ENCODE data around the gene COL5A1. TPM values are rescaled to one million over a fixed set of nuclear protein-coding genes. Genes with fewer than 3 reads are reported as not detected.

The COL5A1 gene
- total RNA-seq, 5 donors from 2014 or later (not counting 1 experiment from before 2014, with no cell fraction given) = 0.18 to 2.3 (median 1.7) TPM

GRCh38 chr9:134766587-134766986 lies 125.0 kb downstream of the COL5A1 start:
- no peaks in the 10 kb centered on the region for H3K9me3 Mint-ChIP-seq
- H3K36me3 ChIP-seq (ENCODE audit: control insufficient read depth in 2 of 2, extremely low read depth in 1 of 2, insufficient read depth in 1 of 2, low read length in 1 of 2) = no peaks in the 10 kb centered on the region
- no peak overlapping the region for H3K27ac ChIP-seq (ENCODE audit: low read length)
- no peak overlapping the region for H3K4me3 Mint-ChIP-seq
- peaks cover 0 to 2% (median 0%) of the 10 kb centered on the region in 3 donors for H3K4me1 Mint-ChIP-seq
- no peaks in the 10 kb centered on the region for H3K36me3 Mint-ChIP-seq
- H3K4me1 ChIP-seq (ENCODE audit: control insufficient read depth in 1 of 2, extremely low read depth in 1 of 2, insufficient read depth in 2 of 2, low read length in 2 of 2) = no peaks in the 10 kb centered on the region
- ChIA-PET CTCF (no interaction called here), POLR2A (no interaction called here)
- H3K27ac Mint-ChIP-seq = no peak overlapping the region
- no peak for DNase-seq
- no peaks in the 10 kb centered on the region for H3K9me3 ChIP-seq
- peaks cover 0 to 20% of the 10 kb centered on the region in 2 experiments for H3K27me3 ChIP-seq (replicated peaks in 1 of 2; ENCODE audit: control insufficient read depth in 2 of 2, extremely low read depth in 1 of 2, insufficient read depth in 2 of 2, low read length in 1 of 2)
- H3K27me3 Mint-ChIP-seq = peaks cover 3 to 6% of the 10 kb centered on the region in 2 donors
- no peak for ATAC-seq (replicated peaks in 1 of 4)
- H3K4me3 ChIP-seq (ENCODE audit: control insufficient read depth in 1 of 2, extremely low read depth in 1 of 2, low read length in 1 of 2) = no peak overlapping the region
- 30% methylated on average over 2 of the region's 8 CpGs for WGBS (ENCODE audit: insufficient coverage)

DNA sequence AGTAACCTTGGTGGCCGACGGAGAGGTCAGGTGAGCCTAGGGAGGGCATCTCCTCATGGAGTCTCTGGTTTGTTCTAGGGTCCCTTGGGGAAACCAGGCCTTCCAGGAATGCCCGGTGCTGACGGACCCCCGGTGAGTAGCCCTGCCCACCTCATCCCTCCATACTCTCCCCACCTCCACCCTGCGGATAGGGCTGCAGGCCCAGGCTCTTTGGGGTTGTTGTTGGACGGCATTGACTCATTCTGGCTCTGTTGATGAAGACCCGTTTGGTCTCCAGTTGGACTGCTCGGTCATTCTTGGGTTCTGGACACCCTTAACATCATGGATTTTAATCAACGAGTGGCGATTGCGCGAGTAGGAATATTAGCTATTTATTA lies 126.7 kb downstream of the COL5A1 start:
- ChIA-PET CTCF (no interaction called here), POLR2A (no interaction called here)
- Mint-ChIP-seq H3K4me3 (no peak overlapping the region), H3K36me3 (no peaks in the 10 kb centered on the region), H3K27ac (no peak overlapping the region), H3K9me3 (no peaks in the 10 kb centered on the region), H3K27me3 (peaks cover 3 to 11% of the 10 kb centered on the region in 2 donors), H3K4me1 (peaks cover 0 to 2% (median 0%) of the 10 kb centered on the region in 3 donors)
- WGBS (ENCODE audit: insufficient coverage) = 94% methylated on average over 8 of the region's 13 CpGs
- ATAC-seq (replicated peaks in 1 of 4) (no peak), DNase-seq (no peak)
- Histone ChIP-seq H3K4me3 (ENCODE audit: control insufficient read depth in 1 of 2, extremely low read depth in 1 of 2, low read length in 1 of 2) (no peak overlapping the region), H3K27ac (ENCODE audit: low read length) (no peak overlapping the region), H3K4me1 (ENCODE audit: control insufficient read depth in 1 of 2, extremely low read depth in 1 of 2, insufficient read depth in 2 of 2, low read length in 2 of 2) (no peaks in the 10 kb centered on the region), H3K27me3 (replicated peaks in 1 of 2; ENCODE audit: control insufficient read depth in 2 of 2, extremely low read depth in 1 of 2, insufficient read depth in 2 of 2, low read length in 1 of 2) (peaks cover 0 to 25% of the 10 kb centered on the region in 2 experiments), H3K9me3 (no peaks in the 10 kb centered on the region), H3K36me3 (ENCODE audit: control insufficient read depth in 2 of 2, extremely low read depth in 1 of 2, insufficient read depth in 1 of 2, low read length in 1 of 2) (no peaks in the 10 kb centered on the region)

GRCh38 chr9:134768709-134769351 lies 127.2 kb downstream of the COL5A1 start:
- no peaks in the 10 kb centered on the region for H3K9me3 Mint-ChIP-seq
- WGBS (ENCODE audit: insufficient coverage) = 74% methylated on average over 17 of the region's 23 CpGs
- Histone ChIP-seq H3K4me1 (ENCODE audit: control insufficient read depth in 1 of 2, extremely low read depth in 1 of 2, insufficient read depth in 2 of 2, low read length in 2 of 2) (no peaks in the 10 kb centered on the region), H3K4me3 (ENCODE audit: control insufficient read depth in 1 of 2, extremely low read depth in 1 of 2, low read length in 1 of 2) (no peak overlapping the region), H3K27ac (ENCODE audit: low read length) (no peak overlapping the region), H3K9me3 (no peaks in the 10 kb centered on the region), H3K27me3 (replicated peaks in 1 of 2; ENCODE audit: control insufficient read depth in 2 of 2, extremely low read depth in 1 of 2, insufficient read depth in 2 of 2, low read length in 1 of 2) (peaks cover 0 to 25% of the 10 kb centered on the region in 2 experiments), H3K36me3 (ENCODE audit: control insufficient read depth in 2 of 2, extremely low read depth in 1 of 2, insufficient read depth in 1 of 2, low read length in 1 of 2) (no peaks in the 10 kb centered on the region)
- peaks cover 3 to 11% of the 10 kb centered on the region in 2 donors for H3K27me3 Mint-ChIP-seq
- no peak overlapping the region for H3K27ac Mint-ChIP-seq
- ChIA-PET POLR2A (no interaction called here), CTCF (no interaction called here)
- H3K4me3 Mint-ChIP-seq = no peak overlapping the region
- DNase-seq = no peak
- peaks cover 0 to 2% (median 0%) of the 10 kb centered on the region in 3 donors for H3K4me1 Mint-ChIP-seq
- H3K36me3 Mint-ChIP-seq = no peaks in the 10 kb centered on the region
- ATAC-seq (replicated peaks in 1 of 4) = no peak

GRCh38 chr9:134770972-134771971 lies 129.7 kb downstream of the COL5A1 start:
- peaks cover 3 to 11% of the 10 kb centered on the region in 2 donors for H3K27me3 Mint-ChIP-seq
- ChIA-PET CTCF (no interaction called here), POLR2A (no interaction called here)
- Histone ChIP-seq H3K4me1 (ENCODE audit: control insufficient read depth in 1 of 2, extremely low read depth in 1 of 2, insufficient read depth in 2 of 2, low read length in 2 of 2) (no peaks in the 10 kb centered on the region), H3K9me3 (no peaks in the 10 kb centered on the region), H3K4me3 (ENCODE audit: control insufficient read depth in 1 of 2, extremely low read depth in 1 of 2, low read length in 1 of 2) (no peak overlapping the region), H3K27ac (ENCODE audit: low read length) (no peak overlapping the region), H3K27me3 (replicated peaks in 1 of 2; ENCODE audit: control insufficient read depth in 2 of 2, extremely low read depth in 1 of 2, insufficient read depth in 2 of 2, low read length in 1 of 2) (peaks cover 0 to 18% of the 10 kb centered on the region in 2 experiments), H3K36me3 (ENCODE audit: control insufficient read depth in 2 of 2, extremely low read depth in 1 of 2, insufficient read depth in 1 of 2, low read length in 1 of 2) (no peaks in the 10 kb centered on the region)
- no peak overlapping the region for H3K4me3 Mint-ChIP-seq
- H3K4me1 Mint-ChIP-seq = peaks cover 0 to 2% (median 0%) of the 10 kb centered on the region in 3 donors
- ATAC-seq (replicated peaks in 1 of 4) (no peak), DNase-seq (no peak)
- 47% methylated on average over 27 of the region's 34 CpGs for WGBS (ENCODE audit: insufficient coverage)
- no peaks in the 10 kb centered on the region for H3K9me3 Mint-ChIP-seq
- no peak overlapping the region for H3K27ac Mint-ChIP-seq
- H3K36me3 Mint-ChIP-seq = no peaks in the 10 kb centered on the region

- ATAC-seq (replicated peaks in 1 of 4) (no peak), DNase-seq (no peak)
- no peaks in the 10 kb centered on the region for H3K9me3 ChIP-seq
- peaks cover 0 to 2% (median 0%) of the 10 kb centered on the region in 3 donors for H3K4me1 Mint-ChIP-seq
- H3K27ac Mint-ChIP-seq = no peak overlapping the region
- peaks cover 3 to 11% of the 10 kb centered on the region in 2 donors for H3K27me3 Mint-ChIP-seq
- H3K27me3 ChIP-seq (replicated peaks in 1 of 2; ENCODE audit: control insufficient read depth in 2 of 2, extremely low read depth in 1 of 2, insufficient read depth in 2 of 2, low read length in 1 of 2) = peaks cover 0 to 10% of the 10 kb centered on the region in 2 experiments
- H3K36me3 ChIP-seq (ENCODE audit: control insufficient read depth in 2 of 2, extremely low read depth in 1 of 2, insufficient read depth in 1 of 2, low read length in 1 of 2) = no peaks in the 10 kb centered on the region
- no peaks in the 10 kb centered on the region for H3K36me3 Mint-ChIP-seq
- H3K27ac ChIP-seq (ENCODE audit: low read length) = no peak overlapping the region
- no peaks in the 10 kb centered on the region for H3K9me3 Mint-ChIP-seq
- 85% methylated on average over 11 of the region's 12 CpGs for WGBS (ENCODE audit: insufficient coverage)
- H3K4me3 ChIP-seq (ENCODE audit: control insufficient read depth in 1 of 2, extremely low read depth in 1 of 2, low read length in 1 of 2) = no peak overlapping the region
- no peaks in the 10 kb centered on the region for H3K4me1 ChIP-seq (ENCODE audit: control insufficient read depth in 1 of 2, extremely low read depth in 1 of 2, insufficient read depth in 2 of 2, low read length in 2 of 2)
- no peak overlapping the region for H3K4me3 Mint-ChIP-seq
- CTCF ChIA-PET = no interaction called here
- POLR2A ChIA-PET = no interaction called here
Observed at GRCh38 chr9:134772331-134772730, 130.7 kb downstream of the COL5A1 start.

DNA sequence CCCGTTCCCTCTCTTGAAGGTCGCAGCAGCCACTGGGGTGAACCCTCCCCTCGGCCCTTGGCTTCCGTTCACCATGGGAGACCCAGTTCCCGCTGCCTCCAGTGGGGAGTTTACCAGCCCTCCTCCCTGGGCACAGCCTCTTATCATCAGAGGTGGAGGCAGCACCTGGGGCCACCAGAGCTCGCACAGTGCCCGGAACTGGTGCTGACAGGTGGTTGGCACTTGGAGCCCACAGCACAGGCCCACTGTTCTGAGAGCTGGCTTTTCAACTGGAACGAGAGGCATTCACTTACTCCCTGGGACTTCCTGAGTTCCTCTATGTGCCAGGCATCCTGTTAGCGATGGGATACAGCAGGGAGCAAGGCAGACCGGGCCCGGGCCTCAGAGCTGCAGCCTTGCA lies 132.2 kb downstream of the COL5A1 start:
- 85% methylated on average over 10 of the region's 11 CpGs for WGBS (ENCODE audit: insufficient coverage)
- H3K9me3 Mint-ChIP-seq = no peaks in the 10 kb centered on the region
- ATAC-seq (replicated peaks in 1 of 4) = no peak
- peaks cover 0 to 2% (median 0%) of the 10 kb centered on the region in 3 donors for H3K4me1 Mint-ChIP-seq
- ChIA-PET POLR2A (interaction anchor here in 1 of 2 donors (0.6 kb wide), 1 partner anchor 190 kb away, joined by 3 read pairs; no protein-coding TSS in a partner anchor), CTCF (no interaction called here)
- no peak overlapping the region for H3K27ac Mint-ChIP-seq
- H3K27me3 Mint-ChIP-seq = peaks cover 3 to 8% of the 10 kb centered on the region in 2 donors
- no peak overlapping the region for H3K4me3 Mint-ChIP-seq
- Histone ChIP-seq H3K27ac (ENCODE audit: low read length) (no peak overlapping the region), H3K4me3 (ENCODE audit: control insufficient read depth in 1 of 2, extremely low read depth in 1 of 2, low read length in 1 of 2) (no peak overlapping the region), H3K4me1 (ENCODE audit: control insufficient read depth in 1 of 2, extremely low read depth in 1 of 2, insufficient read depth in 2 of 2, low read length in 2 of 2) (no peaks in the 10 kb centered on the region), H3K27me3 (replicated peaks in 1 of 2; ENCODE audit: control insufficient read depth in 2 of 2, extremely low read depth in 1 of 2, insufficient read depth in 2 of 2, low read length in 1 of 2) (peaks cover 0 to 7% of the 10 kb centered on the region in 2 experiments), H3K9me3 (no peaks in the 10 kb centered on the region), H3K36me3 (ENCODE audit: control insufficient read depth in 2 of 2, extremely low read depth in 1 of 2, insufficient read depth in 1 of 2, low read length in 1 of 2) (no peaks in the 10 kb centered on the region)
- H3K36me3 Mint-ChIP-seq = no peaks in the 10 kb centered on the region
- DNase-seq = no peak

Data from T-cell (primary cell).